ENCODE data around the gene DHX32. TPM values are rescaled to one million over a fixed set of nuclear protein-coding genes. Genes with fewer than 3 reads are reported as not detected.

Gene DHX32
- total RNA-seq, 1 experiment from 2014 or later, result 28.0 TPM

DNA sequence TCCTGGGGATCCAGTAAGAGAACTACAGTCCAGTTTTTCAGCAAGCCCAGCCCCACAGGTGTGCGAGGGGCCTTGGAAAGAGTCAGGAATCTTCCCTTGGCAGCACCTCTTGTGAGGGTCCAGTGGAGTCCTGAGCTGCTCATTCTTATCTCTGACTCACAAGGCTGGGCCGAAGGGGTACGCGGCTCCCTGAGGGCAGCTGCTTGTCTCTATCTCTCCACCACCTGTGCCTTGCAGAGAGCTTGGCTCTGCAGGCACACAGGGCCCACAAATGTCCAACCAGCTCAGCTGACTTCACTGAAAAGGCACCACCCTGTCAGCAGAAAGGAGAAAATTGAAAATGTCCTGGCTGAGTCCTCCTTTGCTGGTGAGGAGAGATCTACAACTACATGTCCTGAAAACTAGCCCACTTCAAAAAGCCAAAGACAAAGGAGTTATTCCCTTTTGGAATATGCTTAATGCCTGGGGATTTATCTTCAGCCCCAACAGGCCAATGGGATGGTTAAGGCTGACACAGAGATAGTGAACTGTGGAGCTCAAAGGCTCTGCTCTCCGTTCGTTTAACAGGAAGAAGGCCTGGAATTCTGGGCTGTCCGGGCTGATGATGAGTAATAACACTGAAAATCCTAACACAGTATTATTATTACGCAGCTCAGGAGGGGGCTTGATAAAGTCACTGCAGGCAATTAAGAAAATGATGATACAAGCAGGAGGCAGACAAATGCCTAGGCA is 81.5 kb downstream of the DHX32 start:
- no peaks in the 10 kb centered on the region for H3K27me3 Mint-ChIP-seq (ENCODE audit: low read depth)
- no peak for TF ChIP-seq ZNF423 (CRISPR knock-in tag; IDR thresholded peaks at IDR 0.05)
- TF ChIP-seq ATF1 (CRISPR knock-in tag; IDR thresholded peaks at IDR 0.05), result no peak
- TF ChIP-seq SP1 (CRISPR knock-in tag; conservative IDR thresholded peaks at IDR 0.05), result no peak
- TF ChIP-seq, protein P1, sequence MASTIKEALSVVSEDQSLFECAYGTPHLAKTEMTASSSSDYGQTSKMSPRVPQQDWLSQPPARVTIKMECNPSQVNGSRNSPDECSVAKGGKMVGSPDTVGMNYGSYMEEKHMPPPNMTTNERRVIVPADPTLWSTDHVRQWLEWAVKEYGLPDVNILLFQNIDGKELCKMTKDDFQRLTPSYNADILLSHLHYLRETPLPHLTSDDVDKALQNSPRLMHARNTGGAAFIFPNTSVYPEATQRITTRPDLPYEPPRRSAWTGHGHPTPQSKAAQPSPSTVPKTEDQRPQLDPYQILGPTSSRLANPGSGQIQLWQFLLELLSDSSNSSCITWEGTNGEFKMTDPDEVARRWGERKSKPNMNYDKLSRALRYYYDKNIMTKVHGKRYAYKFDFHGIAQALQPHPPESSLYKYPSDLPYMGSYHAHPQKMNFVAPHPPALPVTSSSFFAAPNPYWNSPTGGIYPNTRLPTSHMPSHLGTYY (CRISPR knock-in tag; IDR thresholded peaks at IDR 0.05), result no peak
- no peak for TF ChIP-seq CDX4 (CRISPR knock-in tag; IDR thresholded peaks at IDR 0.05; ENCODE audit: borderline replicate concordance)
- no peak for TF ChIP-seq CTCF (IDR thresholded peaks at IDR 0.05)
- no peak for TF ChIP-seq JUN (CRISPR knock-in tag; IDR thresholded peaks at IDR 0.05)
- no peak for TF ChIP-seq FOXK1 (CRISPR knock-in tag; IDR thresholded peaks at IDR 0.05)
- TF ChIP-seq ZNF232 (CRISPR knock-in tag; IDR thresholded peaks at IDR 0.05), result no peak
- no peak for TF ChIP-seq TCF7 (CRISPR knock-in tag; IDR thresholded peaks at IDR 0.05; ENCODE audit: low read depth)
- no peak for TF ChIP-seq ZNF425 (CRISPR knock-in tag; conservative IDR thresholded peaks at IDR 0.05)
- H3K36me3 Mint-ChIP-seq, result peaks cover 16% of the 10 kb centered on the region; the same call in 1 of the 2 replicates
- ATAC-seq, result no peak
- H3K9me3 Mint-ChIP-seq, result no peaks in the 10 kb centered on the region
- POLR2A ChIA-PET, result no interaction called here
- 0 out of 2 replicates have a peak overlapping the region, but pooled peaks have one; percentile 13 for H3K27ac Mint-ChIP-seq
- CTCF ChIA-PET, result no interaction called here
- no peak overlapping the region for H3K4me3 Mint-ChIP-seq
- peaks cover 8% of the 10 kb centered on the region for H3K4me1 Mint-ChIP-seq
- DNase-seq (ENCODE audit: low spot score), result no peak

- DNase-seq (ENCODE audit: low spot score) (no peak), ATAC-seq (no peak)
- Mint-ChIP-seq H3K36me3 (peaks cover 20% of the 10 kb centered on the region), H3K9me3 (no peaks in the 10 kb centered on the region), H3K4me3 (no peak overlapping the region), H3K27ac (no peak overlapping the region), H3K4me1 (no peaks in the 10 kb centered on the region), H3K27me3 (ENCODE audit: low read depth) (no peaks in the 10 kb centered on the region)
- ChIA-PET CTCF (no interaction called here), POLR2A (no interaction called here)
- TF ChIP-seq TEAD4 (CRISPR knock-in tag; IDR thresholded peaks at IDR 0.05), result no peak
Measured at GRCh38 chr10:125797994-125798662, 83.0 kb downstream of the DHX32 start.

GRCh38 chr10:125797424-125797823 is 83.7 kb downstream of the DHX32 start:
- Mint-ChIP-seq H3K4me3 (no peak overlapping the region), H3K36me3 (peaks cover 19% of the 10 kb centered on the region), H3K27ac (no peak overlapping the region), H3K4me1 (no peaks in the 10 kb centered on the region), H3K9me3 (no peaks in the 10 kb centered on the region), H3K27me3 (ENCODE audit: low read depth) (no peaks in the 10 kb centered on the region)
- CTCF ChIA-PET, result no interaction called here
- POLR2A ChIA-PET, result no interaction called here
- ATAC-seq (no peak), DNase-seq (ENCODE audit: low spot score) (no peak)
- TF ChIP-seq MAX (CRISPR knock-in tag; IDR thresholded peaks at IDR 0.05) (no peak), ZNF232 (CRISPR knock-in tag; IDR thresholded peaks at IDR 0.05) (no peak), OVOL2 (CRISPR knock-in tag; IDR thresholded peaks at IDR 0.05; ENCODE audit: borderline replicate concordance) (no peak), HMGA2 (CRISPR knock-in tag; IDR thresholded peaks at IDR 0.05) (no peak), ETV6 (CRISPR knock-in tag; IDR thresholded peaks at IDR 0.05) (no peak), AR (CRISPR knock-in tag; IDR thresholded peaks at IDR 0.05) (no peak)
- TF ChIP-seq, protein P2, sequence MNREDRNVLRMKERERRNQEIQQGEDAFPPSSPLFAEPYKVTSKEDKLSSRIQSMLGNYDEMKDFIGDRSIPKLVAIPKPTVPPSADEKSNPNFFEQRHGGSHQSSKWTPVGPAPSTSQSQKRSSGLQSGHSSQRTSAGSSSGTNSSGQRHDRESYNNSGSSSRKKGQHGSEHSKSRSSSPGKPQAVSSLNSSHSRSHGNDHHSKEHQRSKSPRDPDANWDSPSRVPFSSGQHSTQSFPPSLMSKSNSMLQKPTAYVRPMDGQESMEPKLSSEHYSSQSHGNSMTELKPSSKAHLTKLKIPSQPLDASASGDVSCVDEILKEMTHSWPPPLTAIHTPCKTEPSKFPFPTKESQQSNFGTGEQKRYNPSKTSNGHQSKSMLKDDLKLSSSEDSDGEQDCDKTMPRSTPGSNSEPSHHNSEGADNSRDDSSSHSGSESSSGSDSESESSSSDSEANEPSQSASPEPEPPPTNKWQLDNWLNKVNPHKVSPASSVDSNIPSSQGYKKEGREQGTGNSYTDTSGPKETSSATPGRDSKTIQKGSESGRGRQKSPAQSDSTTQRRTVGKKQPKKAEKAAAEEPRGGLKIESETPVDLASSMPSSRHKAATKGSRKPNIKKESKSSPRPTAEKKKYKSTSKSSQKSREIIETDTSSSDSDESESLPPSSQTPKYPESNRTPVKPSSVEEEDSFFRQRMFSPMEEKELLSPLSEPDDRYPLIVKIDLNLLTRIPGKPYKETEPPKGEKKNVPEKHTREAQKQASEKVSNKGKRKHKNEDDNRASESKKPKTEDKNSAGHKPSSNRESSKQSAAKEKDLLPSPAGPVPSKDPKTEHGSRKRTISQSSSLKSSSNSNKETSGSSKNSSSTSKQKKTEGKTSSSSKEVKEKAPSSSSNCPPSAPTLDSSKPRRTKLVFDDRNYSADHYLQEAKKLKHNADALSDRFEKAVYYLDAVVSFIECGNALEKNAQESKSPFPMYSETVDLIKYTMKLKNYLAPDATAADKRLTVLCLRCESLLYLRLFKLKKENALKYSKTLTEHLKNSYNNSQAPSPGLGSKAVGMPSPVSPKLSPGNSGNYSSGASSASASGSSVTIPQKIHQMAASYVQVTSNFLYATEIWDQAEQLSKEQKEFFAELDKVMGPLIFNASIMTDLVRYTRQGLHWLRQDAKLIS (CRISPR knock-in tag; IDR thresholded peaks at IDR 0.05; ENCODE audit: borderline replicate concordance), result no peak
